Mesenteric fat pad (tissue), 1 donor: ENCODE results near the gene AJAP1. TPM values are rescaled to one million over a fixed set of nuclear protein-coding genes. Genes with fewer than 3 reads are reported as not detected.
A peak's percentile ranks its signal among the peaks of the same experiment; 100 is the strongest.

Experiments used
- DNase-seq: peaks from one replicate; pipeline ENCODE4 v3.0.0-alpha.2; 2020; ENCODE audit warnings: low spot score
- total RNA-seq: library from RNA; stranded (reverse); fragmentation: NEBNext Ultra II Directional; extraction: Animal tissue kit (Norgen Biotek cat#: 25700); gene quantifications from one replicate; pipeline ENCODE4 v1.2.1, GENCODE V29; 2021
- donor health status: DM: yes; HTN: yes; CAD: no.

AJAP1 gene
- total RNA-seq, 1 donor from 2014 or later, result 0.55 TPM

DNA sequence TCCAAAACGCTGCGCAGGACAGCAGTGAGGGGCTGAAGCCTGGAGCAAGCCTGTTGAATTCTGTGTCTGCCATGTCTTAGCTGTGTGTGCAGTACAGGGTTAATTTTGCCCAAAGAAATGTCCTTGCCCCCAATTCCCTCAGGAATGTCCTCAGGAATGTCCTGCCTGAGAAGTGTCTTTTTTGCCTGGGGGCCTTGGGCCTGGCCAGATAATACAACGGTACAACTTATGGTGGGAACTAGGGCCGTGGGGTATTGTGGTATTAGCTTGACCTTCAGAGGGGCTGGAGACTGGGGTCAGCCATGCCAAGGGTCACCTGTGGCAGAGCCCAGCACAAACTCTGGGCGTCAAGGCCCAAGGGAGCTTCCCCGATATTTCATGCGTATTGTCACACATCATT lies 107.7 kb downstream of the AJAP1 start:
- no peak for DNase-seq

DNA sequence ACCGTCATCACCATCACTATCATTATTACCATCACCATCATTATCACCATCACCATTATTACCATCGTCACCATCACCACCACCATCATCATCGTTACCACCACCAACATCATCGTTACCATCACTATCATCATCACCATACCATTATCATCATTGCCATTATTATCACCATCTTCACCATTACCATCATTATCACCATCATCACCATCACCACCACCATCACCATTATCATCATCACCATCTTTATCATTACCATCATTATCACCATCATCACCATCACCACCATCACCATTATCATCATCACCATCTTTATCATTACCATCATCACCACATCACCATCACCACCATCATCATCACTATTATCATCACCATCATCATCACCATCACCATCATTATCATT lies 112.9 kb downstream of the AJAP1 start:
- no peak for DNase-seq

DNA sequence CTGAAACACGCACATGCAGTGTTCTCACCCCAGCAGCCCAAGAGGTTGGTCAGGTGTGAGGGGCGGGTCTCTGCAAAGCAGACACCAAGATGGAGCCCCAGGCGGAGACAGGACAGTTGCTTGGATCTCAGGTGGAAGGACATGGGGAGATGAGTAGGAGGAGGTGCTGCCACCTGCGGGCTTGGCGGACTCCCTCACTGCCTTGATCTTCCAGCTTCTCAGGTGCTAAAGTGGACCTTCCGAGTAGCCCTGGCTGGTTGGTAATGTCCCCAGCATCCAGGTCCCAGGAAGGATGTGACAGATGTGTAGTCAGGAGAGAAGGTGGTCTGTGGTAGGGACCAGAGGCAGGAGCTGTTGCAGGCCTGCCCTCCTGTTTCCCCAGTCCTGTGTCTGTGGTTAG lies 114.1 kb downstream of the AJAP1 start:
- DNase-seq, result no peak

DNA sequence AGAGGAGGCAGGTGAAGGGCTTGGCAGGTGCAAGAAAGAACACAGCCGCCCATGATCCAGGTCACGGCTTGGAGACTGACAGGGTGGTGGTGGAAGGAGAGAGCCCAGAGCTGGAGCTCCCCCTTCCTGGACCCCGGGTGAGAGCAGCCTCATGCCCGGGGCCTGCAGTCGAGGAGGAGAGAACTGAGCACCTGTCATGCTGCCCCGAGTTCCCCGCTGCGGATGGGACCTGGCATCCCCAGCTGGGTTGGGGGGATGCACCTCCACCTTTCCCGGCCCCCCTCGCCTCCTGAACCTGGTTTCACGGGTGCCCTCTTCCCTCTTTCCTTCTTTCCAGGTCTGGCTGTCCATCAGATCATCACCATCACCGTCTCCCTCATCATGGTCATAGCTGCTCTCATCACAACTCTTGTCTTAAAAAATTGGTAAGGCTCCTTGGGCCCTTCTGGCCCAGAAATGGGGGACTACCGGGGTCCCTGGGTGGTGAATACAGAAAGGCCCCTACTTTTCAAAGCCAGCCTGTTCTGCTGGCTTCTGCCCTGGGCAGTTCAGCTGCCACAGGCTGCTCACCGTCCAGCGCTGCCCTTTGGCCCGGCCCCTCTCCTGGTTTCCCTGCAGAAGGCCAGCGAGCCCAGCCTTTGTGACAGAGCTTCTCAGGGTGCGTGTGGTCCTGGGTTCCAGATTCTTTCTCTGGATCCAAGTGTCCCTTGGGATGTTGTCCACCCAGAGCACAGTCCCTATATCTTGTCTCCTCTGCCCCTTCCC lies 115.3 kb downstream of the AJAP1 start:
- DNase-seq, result no peak

DNA sequence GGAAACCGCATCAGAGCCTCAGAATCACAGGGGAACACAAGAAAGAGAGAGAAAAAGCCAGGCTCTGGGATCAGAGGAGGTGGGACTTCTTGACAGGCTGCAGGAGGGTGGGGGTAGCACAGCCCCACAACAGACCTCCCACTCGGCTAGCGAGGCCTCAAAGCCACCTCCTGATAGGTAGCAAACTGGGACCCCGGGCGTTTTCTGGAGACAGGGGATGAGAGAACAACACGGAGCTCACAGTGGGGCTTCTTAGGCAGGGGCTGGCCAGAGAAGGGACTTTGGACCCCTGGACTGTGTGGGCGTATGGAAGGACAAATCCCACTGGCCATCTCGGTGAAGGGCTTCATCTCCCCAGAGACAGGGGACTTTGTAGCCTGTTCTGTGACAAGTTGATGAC lies 116.3 kb downstream of the AJAP1 start:
- no peak for DNase-seq

DNA sequence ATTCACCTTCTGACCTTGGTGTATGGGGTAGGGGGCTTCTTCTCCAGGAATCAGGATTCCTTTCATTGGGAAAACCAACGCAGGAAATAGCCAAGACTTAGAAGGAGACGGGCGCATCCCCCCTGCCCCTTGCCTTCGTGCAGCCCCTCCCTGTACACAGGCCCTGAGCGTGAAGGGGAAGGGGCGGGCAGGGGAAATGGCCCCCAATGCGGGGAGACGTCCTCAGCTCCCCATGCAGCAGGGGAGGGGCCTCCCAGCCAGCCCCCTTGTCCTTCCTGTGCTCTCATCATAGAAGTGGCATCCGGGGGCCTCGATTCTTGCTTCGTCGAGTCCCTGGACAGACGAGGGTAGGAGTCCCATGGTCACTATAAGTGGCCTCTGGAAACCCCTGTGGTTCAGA lies 116.9 kb downstream of the AJAP1 start:
- DNase-seq, result no peak

DNA sequence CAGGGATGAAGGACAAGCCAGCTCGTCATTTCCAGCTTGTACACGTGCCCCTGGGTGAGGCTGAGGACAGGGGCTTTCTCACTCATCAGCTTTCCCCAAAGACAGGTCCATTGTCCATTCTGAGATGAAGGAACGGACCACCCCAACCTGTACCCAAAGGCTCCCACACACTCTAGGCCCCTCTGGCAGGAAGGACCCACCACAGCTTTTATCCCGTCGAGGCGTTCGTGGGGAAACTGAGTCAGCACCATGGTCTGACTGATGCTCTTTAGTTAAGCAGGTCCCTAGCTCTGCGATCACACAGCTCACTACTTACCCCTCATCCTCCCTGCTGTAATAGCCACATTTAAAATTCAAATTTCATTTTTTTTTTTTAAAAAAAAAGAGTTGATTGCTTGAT lies 117.3 kb downstream of the AJAP1 start:
- DNase-seq, result no peak

DNA sequence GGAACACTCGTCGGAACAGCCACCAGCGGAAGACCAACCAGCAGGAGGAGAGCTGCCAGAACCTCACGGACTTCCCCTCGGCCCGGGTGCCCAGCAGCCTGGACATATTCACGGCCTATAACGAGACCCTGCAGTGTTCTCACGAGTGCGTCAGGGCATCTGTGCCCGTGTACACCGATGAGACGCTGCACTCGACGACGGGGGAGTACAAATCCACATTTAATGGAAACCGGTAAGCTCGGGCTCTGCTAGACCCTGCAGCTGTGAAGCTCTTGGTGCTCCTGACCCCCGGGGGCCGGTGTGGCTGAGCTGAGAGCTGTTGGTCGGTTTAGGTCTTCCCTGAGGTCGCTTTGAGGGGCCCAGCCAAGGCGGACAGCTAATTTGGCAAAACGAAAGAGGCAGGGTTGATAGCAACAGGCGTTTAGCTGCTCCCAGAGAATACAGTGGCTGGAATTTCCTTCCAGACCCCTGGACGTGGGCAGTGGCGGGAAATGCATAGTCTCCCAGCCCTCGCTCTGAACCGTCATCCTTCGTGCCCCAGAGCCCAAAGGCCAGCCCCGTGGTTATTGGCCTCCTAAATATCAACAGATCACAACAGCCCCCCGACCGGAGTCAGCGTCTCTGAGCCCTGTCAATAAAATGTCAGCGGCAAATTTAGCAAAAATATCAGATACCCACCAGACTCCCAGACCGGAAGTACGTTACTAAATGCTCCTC lies 118.0 kb downstream of the AJAP1 start:
- DNase-seq, result no peak

DNA sequence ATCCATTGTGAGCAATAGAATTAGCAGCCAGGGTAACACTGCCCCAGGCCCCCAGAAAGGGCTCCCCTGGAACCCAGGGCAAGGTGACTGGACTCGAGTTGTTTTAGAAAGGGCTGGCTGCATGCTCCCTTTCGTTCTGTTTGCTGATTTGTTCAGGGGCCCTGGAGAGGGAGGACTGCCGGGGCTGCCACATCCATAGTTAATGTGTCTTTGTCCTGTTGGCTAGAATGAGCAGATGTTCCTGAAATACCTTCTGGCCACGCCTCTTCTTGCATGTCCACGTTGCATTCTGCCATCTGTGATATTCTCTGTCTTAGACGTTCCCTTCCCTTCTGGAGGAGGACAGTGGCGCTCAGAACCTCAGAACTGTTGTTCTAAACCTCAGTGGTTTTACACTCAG lies 118.8 kb downstream of the AJAP1 start:
- no peak for DNase-seq

DNA sequence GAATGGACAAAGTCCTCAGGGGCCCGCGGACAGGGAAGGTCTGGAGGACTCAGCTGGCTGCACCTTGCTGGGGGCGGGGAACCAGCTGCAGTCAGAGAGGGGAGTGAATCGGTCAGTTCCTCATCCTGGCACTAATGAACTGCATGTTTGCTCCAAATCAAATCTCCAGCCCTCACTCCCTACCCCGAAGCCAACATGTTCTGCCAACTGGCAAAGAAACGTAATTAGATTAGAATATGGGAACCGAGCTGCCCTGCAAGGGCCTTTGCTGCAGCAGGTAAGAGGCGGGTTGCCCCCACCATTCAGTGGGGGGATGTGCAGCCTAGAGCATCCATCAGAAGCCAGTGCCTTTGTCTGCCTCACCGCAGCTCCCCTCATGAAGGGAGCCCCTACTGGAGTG lies 121.1 kb downstream of the AJAP1 start:
- no peak for DNase-seq

DNA sequence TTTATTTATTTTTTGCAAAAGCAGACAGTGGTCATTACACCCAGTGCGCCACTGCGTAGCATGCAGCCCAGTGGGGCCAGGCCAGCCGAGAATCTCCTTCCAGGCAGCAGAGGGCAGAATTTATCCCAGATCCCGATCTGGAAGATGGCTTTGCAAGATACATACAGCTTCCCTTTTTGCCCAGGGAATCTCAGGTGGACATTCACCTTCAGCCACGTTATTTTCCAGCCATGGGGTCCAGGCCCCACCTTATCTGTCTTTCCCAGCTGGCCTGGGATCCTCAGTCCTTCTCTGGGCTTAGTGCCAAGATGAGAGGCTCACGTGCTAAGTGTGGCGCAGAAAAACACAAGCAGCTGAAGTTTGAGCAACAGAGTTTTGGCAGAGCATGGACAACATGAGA lies 123.6 kb downstream of the AJAP1 start:
- no peak for DNase-seq

DNA sequence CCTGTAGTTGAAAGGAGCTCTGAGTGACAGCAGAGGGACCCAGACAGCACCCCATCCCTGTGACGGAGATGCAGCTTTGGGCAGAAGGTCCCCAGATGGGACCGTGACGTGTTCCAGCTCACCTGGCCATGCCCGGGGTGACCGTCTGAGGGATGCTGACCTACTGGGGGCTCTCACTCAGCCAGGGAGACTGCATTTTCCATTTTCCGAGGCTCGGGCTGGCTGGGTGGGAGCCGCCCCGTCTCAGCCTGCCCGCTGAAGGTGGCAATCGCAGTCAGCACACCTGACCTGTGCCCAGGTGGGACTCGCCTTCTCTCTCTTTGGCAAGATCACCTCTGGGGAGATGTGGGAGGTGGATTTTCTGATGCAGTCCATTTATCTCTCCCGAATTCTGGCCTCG lies 127.2 kb downstream of the AJAP1 start:
- DNase-seq, result no peak

DNA sequence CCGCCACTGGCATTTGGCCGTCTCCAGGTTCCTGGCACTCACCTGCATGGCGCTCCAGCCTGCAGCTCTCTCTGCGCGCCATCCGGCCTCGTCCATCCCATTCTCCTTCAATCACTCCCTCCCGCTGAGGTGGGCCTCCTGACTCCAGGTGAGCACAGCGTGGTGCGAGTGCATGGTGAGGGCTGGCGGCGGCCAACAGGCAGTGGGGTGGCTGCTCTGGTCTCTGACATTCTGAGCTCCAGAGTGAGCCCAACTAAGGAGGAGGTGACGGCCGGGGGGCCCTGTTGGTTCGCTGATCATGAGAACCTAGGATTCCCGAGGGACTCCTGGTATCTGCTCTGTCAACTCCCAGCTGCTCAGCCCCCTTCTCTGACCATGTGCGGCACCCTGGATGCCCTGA lies 130.4 kb downstream of the AJAP1 start:
- DNase-seq, result peak; percentile 82

DNA sequence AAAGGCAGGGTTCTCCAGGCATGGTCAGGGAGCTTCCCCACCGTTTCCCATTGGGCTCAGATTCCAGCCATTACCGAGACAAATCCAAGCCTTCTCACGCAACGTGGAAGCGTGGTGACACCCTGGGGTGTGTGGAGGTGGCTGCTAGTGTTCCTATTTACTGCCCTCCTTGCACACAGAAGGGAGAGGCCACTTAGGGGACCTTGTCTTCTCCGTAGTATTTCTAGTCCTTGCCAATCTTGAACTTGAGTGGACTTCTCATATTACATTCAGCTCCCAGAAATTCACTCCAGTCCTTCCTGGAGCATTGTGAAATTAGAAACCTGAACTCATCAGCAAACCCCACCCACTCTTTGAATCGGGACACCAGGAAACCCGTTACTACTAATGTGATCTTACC lies 131.6 kb downstream of the AJAP1 start:
- DNase-seq, result no peak

DNA sequence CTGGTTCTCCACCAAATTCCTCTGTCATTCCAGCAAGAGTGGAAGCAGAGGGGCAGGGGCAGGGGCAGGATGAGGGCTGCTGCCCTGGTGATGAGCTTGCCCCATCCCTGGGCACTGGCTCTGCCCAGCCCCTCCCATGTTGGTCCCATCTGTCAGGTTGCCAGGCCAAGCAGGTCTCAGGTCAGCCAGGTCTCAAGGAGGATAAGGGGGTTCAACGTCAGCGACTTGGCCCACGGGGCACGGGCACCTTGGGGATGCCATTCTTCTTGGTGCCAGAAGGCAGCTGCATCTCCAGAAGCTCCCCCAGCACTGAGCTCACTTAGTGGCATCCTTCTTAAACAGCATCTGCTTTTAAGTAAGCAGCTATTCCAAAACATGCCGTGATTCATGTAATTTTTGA lies 133.1 kb downstream of the AJAP1 start:
- DNase-seq, result no peak

DNA sequence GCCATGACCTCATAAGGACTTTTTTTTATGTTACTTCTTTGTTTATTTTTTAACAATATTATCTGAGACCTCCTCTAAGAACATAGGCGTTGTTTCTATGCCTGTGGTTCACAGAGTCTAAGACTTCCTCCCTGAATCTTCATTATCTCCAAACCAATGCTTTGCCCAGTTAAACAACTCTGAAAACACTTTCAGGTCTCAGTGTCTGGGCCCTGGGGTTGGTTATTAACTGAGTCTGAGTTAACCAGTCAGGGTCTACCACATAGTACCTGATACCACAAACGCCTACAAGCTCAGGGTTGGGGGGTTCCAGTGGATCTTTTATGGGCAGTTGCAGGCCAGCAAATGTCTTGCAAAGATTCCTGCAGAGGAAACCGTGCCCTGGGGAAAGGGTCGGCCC lies 138.2 kb downstream of the AJAP1 start:
- DNase-seq, result no peak

DNA sequence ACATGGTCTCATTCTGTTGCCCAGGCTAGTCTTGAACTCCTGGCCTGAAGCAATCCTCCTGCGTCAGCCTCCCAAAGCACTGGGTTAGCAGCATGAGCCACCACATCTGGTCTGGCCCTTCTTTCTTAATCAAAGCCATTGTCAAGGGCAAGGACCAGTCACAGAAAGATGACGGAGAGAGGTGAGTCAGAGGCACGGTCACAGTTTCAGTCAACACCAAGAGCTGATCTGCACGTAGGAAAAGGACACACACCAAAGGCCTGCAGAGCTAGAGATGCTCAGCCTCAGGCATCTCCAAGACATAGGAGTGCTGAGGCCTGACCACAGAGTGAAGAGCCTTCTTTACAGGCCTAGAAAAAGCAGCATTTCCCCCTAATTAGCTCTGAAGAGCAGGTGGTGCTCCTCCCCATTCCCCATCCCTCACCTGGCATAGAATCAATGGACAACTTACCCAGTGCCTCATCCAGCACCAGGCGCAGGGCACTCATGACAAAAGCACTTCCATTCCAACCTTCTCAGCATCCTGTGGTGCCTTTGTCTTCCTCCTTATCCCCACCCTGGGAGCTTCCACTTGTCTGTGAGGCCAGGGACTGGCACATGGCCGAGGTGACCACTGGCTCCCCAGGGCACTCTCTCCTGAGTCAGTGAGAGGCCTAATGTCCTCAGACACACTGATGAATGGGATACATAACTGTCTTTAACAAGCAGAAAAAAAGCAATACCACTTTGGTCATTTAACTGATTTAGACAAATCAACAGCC lies 139.8 kb downstream of the AJAP1 start:
- no peak for DNase-seq

DNA sequence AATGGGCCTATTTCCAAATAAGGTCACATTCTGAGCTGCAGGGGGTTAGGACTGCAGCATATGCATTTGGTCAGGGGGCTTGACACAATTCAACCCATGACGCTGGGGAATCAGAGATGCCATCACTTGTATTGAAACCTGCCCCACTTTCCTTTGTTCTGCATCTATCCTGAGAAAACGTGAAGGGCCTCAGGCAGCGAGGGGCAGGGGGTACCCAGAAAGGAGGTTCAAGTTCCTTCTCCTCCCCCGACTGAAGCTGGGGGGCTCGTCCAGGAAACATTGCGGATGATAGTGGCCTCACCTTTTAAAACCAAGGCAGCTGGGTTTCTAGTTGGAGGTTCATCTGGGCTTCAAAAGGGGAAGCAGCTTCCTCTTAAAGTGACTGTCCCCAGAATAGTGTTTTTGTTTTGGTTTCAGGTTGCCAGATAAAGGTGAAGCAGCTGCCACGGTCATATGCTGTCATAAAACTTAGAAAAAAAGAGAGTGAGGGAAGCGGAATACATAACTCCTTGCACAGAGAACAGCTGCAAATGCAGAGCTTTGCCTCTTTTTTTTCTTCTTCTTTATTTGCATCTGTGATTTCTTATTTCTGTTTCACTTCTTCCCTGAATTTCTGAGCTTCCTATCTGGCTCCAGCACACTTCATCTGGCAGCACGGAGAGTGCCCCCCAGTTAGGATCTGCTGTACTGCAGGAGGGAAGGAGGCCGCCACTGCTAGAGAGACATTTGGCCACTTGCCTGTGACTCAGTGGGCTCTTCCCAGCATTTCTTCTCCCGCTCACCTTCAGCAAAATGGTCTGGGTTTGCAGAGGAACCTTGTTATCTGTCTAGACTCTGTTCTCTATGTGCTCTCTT lies 142.0 kb downstream of the AJAP1 start:
- no peak for DNase-seq

DNA sequence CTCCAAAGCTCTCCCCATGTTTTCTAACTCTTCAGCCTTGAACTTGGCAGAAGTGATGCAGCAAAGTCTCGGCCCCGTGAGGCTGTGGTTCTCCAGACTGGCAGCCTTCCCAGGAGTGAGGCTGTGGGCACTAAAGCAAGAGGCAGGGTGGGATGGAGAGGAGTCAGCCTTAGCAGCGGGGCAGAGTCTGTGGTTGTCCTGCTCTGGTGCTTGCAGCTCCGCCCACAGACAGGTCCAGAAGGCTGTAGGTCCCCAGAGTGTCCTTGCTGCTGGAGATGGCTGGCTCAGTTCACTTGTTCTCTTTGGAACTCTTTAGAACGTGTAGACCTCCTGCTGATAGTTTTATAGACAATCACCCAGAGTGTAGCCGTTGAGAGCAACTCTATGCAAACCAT lies 142.6 kb downstream of the AJAP1 start:
- no peak for DNase-seq

DNA sequence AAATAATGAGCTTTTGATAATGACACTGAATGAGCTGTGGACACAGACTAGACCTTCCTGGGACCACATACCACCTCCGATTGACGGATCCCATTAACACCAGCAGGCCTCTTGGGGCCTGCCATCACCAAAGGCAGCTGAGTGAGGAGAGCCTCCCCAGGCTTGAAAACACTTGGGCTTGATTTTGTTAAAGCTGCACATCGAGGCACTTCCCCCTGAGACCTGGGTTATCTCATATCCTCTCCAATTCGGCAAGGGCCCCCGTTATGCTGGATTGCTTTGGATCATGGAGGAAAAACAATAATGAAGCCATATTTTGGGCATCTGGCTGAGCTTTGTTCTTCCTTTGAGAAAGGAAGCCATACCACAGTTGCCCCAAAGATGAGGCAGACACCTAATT lies 143.0 kb downstream of the AJAP1 start:
- DNase-seq, result no peak

DNA sequence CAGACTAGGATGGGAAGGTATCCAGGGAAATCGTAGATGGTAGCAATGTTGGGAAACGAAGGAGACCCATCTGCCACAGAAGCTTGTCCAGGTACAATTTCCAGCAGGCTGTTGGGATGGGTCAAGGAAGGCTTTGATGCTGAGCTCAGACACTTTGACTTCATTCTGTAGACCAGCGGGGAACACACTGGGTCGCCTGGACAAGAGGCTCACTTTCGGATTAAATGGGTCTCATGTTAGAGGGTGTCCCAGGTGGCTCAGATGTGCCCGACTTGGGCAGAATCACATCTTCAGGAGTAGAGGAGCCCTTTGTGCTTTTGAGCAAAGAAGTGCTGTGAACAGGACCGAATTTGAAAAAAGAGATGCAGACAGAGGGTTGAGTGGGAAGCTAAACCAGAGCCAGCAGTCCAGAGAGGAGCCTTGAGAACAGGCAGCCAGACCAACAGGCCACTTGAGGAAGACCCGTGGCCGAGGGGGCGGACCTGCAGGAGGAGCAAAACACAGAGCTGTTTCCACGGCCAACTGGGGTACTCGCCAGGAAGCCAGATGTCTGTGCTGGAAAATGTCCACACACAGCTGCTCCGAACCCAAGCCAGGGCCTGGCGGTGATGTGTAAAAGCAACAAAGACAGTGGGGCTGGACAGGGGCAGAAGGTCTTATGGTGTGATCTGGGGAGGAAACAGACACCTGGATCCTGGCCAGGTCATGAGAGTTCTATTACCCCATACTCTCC lies 146.9 kb downstream of the AJAP1 start:
- no peak for DNase-seq
